ENCODE data around the gene DDT.

GRCh38 chr22:24009227-24010017 is 35.2 kb upstream of the DDT start:
- no peak for TF ChIP-seq CTCF (IDR thresholded peaks at IDR 0.05)
- TF ChIP-seq EP300 (IDR thresholded peaks at IDR 0.05): no peak
